Neural progenitor cell (in vitro differentiated cells): ENCODE results near the gene ARHGAP19. TPM values are rescaled to one million over a fixed set of nuclear protein-coding genes. Genes with fewer than 3 reads are reported as not detected.

ENCODE experiments used
- DNase-seq: peaks from one replicate; pipeline ENCODE4 v3.0.0-alpha.2; 2016; ENCODE audit warnings: low spot score
- H2AFZ ChIP-seq: fragments of 200-600 bp; sonication (generic); replicated peaks from 2 replicates; pipeline ENCODE4 v1.6.1; 2016; ENCODE audit warnings: antibody characterized with exemption
- H3F3A ChIP-seq: fragments of 200-600 bp; sonication (generic); 2 replicates; pipeline ENCODE4 v1.6.1; 2016; ENCODE audit warnings: antibody characterized with exemption, low read depth
- H3K27ac ChIP-seq: fragments of 200-600 bp; sonication (generic); 2 replicates; pipeline ENCODE4 v1.5.1; 2016; ENCODE audit warnings: mild to moderate bottlenecking
- H3K27me3 ChIP-seq: fragments of 200-600 bp; sonication (generic); 2 replicates; pipeline ENCODE4 v1.6.1; 2016; ENCODE audit warnings: mild to moderate bottlenecking, moderate library complexity
- H3K36me3 ChIP-seq: fragments of 200-600 bp; sonication (generic); 2 replicates; pipeline ENCODE4 v1.5.1; 2016
- H3K4me1 ChIP-seq: fragments of 200-600 bp; sonication (generic); 2 replicates; pipeline ENCODE4 v1.6.1; 2016; ENCODE audit warnings: mixed run types
- H3K4me2 ChIP-seq: fragments of 200-600 bp; sonication (generic); 2 replicates; pipeline ENCODE4 v1.6.1; 2016
- H3K4me3 ChIP-seq: fragments of 200-600 bp; sonication (generic); 2 replicates; pipeline ENCODE4 v1.5.1; 2016
- H3K79me2 ChIP-seq: fragments of 200-600 bp; sonication (generic); 2 replicates; pipeline ENCODE4 v1.6.1; 2016; ENCODE audit warnings: low read depth
- H3K9ac ChIP-seq: fragments of 200-600 bp; sonication (generic); 2 replicates; pipeline ENCODE4 v1.6.1; 2016
- H3K9me3 ChIP-seq: fragments of 200-600 bp; sonication (generic); 2 replicates; pipeline ENCODE4 v1.5.1; 2016; ENCODE audit warnings: low read depth
- H4K20me1 ChIP-seq: fragments of 200-600 bp; sonication (generic); 2 replicates; pipeline ENCODE4 v1.6.1; 2016; ENCODE audit warnings: low read depth
- H3K27ac Mint-ChIP-seq: 3 replicates; pipeline ENCODE4 v1.8.0; 2021; ENCODE audit warnings: mixed read lengths
- H3K27me3 Mint-ChIP-seq: 2 replicates; pipeline ENCODE4 v1.8.0; 2022; ENCODE audit warnings: low read depth, mild to moderate bottlenecking, inconsistent platforms, moderate library complexity, mixed read lengths; ENCODE audit not compliant: insufficient read depth
- H3K36me3 Mint-ChIP-seq: 3 replicates; pipeline ENCODE4 v1.8.0; 2021; ENCODE audit warnings: mixed read lengths
- H3K4me1 Mint-ChIP-seq: 3 replicates; pipeline ENCODE4 v1.8.0; 2021; ENCODE audit warnings: mixed read lengths
- H3K4me3 Mint-ChIP-seq: 3 replicates; pipeline ENCODE4 v1.8.0; 2021; ENCODE audit warnings: mild to moderate bottlenecking, moderate library complexity, mixed read lengths
- H3K9me3 Mint-ChIP-seq: 3 replicates; pipeline ENCODE4 v1.8.0; 2020; ENCODE audit warnings: mixed read lengths
- CTCF ChIP-seq: fragments of 200-600 bp; sonication (generic); IDR thresholded peaks from 2 replicates; pipeline ENCODE4 v1.5.1; 2017; ENCODE audit warnings: antibody characterized with exemption, mild to moderate bottlenecking
- EZH2 ChIP-seq: fragments of 200-600 bp; sonication (generic); IDR thresholded peaks from 2 replicates; pipeline ENCODE4 v1.6.1; 2017; ENCODE audit warnings: antibody characterized with exemption, mild to moderate bottlenecking, moderate library complexity
- EZH2phosphoT487 ChIP-seq: fragments of 200-600 bp; sonication (generic); IDR thresholded peaks from 2 replicates; pipeline ENCODE4 v1.6.1; 2017; ENCODE audit warnings: antibody characterized with exemption
- total RNA-seq: library from RNA; depleted of rRNA; stranded (reverse); fragments of >200 nt; gene quantifications from 2 replicates; pipeline ENCODE4 v1.2.3, GENCODE V29; 2015; ENCODE audit warnings: low replicate concordance

The ARHGAP19 gene
- total RNA-seq, 1 donor from 2014 or later, result 88.8 TPM

GRCh38 chr10:97183314-97183713, 109.1 kb downstream of the ARHGAP19 start:
- H3K36me3 Mint-ChIP-seq, result no peaks in the 10 kb centered on the region
- Histone ChIP-seq H4K20me1 (peaks cover 74% of the 10 kb centered on the region), H3F3A (peaks cover 25% of the 10 kb centered on the region), H3K79me2 (no peaks in the 10 kb centered on the region), H3K9ac (no peak overlapping the region), H3K36me3 (no peaks in the 10 kb centered on the region), H3K4me1 (peaks cover 27% of the 10 kb centered on the region), H2AFZ (no peak overlapping the region), H3K27ac (no peak overlapping the region), H3K27me3 (peaks cover 100% of the 10 kb centered on the region), H3K4me2 (no peak overlapping the region), H3K9me3 (no peaks in the 10 kb centered on the region), H3K4me3 (no peak overlapping the region)
- H3K27me3 Mint-ChIP-seq, result peaks cover 75% of the 10 kb centered on the region
- peaks cover 40% of the 10 kb centered on the region for H3K4me1 Mint-ChIP-seq
- H3K4me3 Mint-ChIP-seq, result peak overlapping the region; percentile 65
- TF ChIP-seq EZH2, result no peak
- no peak overlapping the region for H3K27ac Mint-ChIP-seq
- no peaks in the 10 kb centered on the region for H3K9me3 Mint-ChIP-seq
- no peak for DNase-seq

GRCh38 chr10:97182288-97182990, 110.0 kb downstream of the ARHGAP19 start:
- Histone ChIP-seq H3K9me3 (no peaks in the 10 kb centered on the region), H2AFZ (no peak overlapping the region), H3F3A (peaks cover 25% of the 10 kb centered on the region), H3K9ac (no peak overlapping the region), H3K4me3 (no peak overlapping the region), H3K27me3 (peaks cover 100% of the 10 kb centered on the region), H4K20me1 (peaks cover 71% of the 10 kb centered on the region), H3K36me3 (no peaks in the 10 kb centered on the region), H3K79me2 (no peaks in the 10 kb centered on the region), H3K4me1 (peaks cover 27% of the 10 kb centered on the region), H3K4me2 (no peak overlapping the region), H3K27ac (no peak overlapping the region)
- H3K27ac Mint-ChIP-seq, result no peak overlapping the region
- H3K4me1 Mint-ChIP-seq, result peaks cover 40% of the 10 kb centered on the region
- no peaks in the 10 kb centered on the region for H3K9me3 Mint-ChIP-seq
- DNase-seq, result no peak
- H3K36me3 Mint-ChIP-seq, result no peaks in the 10 kb centered on the region
- H3K4me3 Mint-ChIP-seq, result no peak overlapping the region
- TF ChIP-seq CTCF, result no peak
- no peak for TF ChIP-seq EZH2phosphoT487
- no peak for TF ChIP-seq EZH2
- peaks cover 73% of the 10 kb centered on the region for H3K27me3 Mint-ChIP-seq

GRCh38 chr10:97180986-97181385, 111.5 kb downstream of the ARHGAP19 start:
- no peak overlapping the region for H3K27ac ChIP-seq
- H3K4me3 ChIP-seq, result no peak overlapping the region
- H3K4me3 Mint-ChIP-seq, result no peak overlapping the region

More at GRCh38 chr10:97180986-97181385, 111.5 kb downstream of the ARHGAP19 start:
- peaks cover 100% of the 10 kb centered on the region for H3K27me3 ChIP-seq
- no peak for TF ChIP-seq CTCF
- no peak for TF ChIP-seq EZH2
- TF ChIP-seq EZH2phosphoT487, result no peak
- H2AFZ ChIP-seq, result no peak overlapping the region
- Mint-ChIP-seq H3K27ac (no peak overlapping the region), H3K4me1 (peaks cover 38% of the 10 kb centered on the region), H3K9me3 (no peaks in the 10 kb centered on the region), H3K27me3 (peaks cover 58% of the 10 kb centered on the region), H3K36me3 (no peaks in the 10 kb centered on the region)
- no peak for DNase-seq
- H3K79me2 ChIP-seq, result no peaks in the 10 kb centered on the region
- H3K4me2 ChIP-seq, result no peak overlapping the region
- peaks cover 75% of the 10 kb centered on the region for H4K20me1 ChIP-seq
- peaks cover 25% of the 10 kb centered on the region for H3F3A ChIP-seq
- peaks cover 27% of the 10 kb centered on the region for H3K4me1 ChIP-seq
- no peaks in the 10 kb centered on the region for H3K9me3 ChIP-seq
- H3K36me3 ChIP-seq, result no peaks in the 10 kb centered on the region
- H3K9ac ChIP-seq, result no peak overlapping the region
